ENCODE results near the gene VAV1.

GRCh38 chr19:6868351-6868750 lies 95.8 kb downstream of the VAV1 start:
- TF ChIP-seq CTCF (conservative IDR thresholded peaks at IDR 0.05; ENCODE audit: low read depth, low read length), result no peak
- no peak for TF ChIP-seq EZH2 (IDR thresholded peaks at IDR 0.05; ENCODE audit: low read length, unreplicated experiment)
- no peak for TF ChIP-seq EZH2phosphoT487 (IDR thresholded peaks at IDR 0.05; ENCODE audit: borderline replicate concordance, low read length)
